ENCODE measurements around the gene DCPS. TPM values are rescaled to one million over a fixed set of nuclear protein-coding genes. Genes with fewer than 3 reads are reported as not detected.

The DCPS gene
- total and polyA plus RNA-seq, 4 donors, result 10.7 to 26.3 (median 20.4) TPM

DNA sequence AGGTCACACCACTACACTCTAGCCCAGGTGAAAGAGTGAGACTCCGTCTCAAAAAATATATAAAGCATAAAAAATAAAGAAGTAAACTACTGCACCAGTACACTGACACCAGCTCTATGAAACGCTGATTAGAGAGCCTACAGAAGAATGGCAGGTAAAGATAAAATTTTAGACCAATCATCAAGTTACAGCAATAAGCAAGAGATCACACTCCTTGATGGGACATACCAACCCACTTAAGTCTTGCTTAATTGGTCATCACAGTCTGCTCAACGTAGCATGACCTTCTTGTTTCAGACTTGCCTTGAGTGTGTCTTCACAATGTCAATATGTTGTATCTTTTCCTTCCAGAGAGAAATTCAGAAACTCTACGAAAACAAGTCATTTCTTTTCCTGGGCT is 47.6 kb upstream of the DCPS start:
- DNase-seq, result no peak
- H3K9me3 ChIP-seq (ENCODE audit: control insufficient read depth in 4 of 4, insufficient read depth in 3 of 4, low read length in 3 of 4), result no peaks in the 10 kb centered on the region
- peaks cover 5 to 17% (median 9%) of the 10 kb centered on the region in 4 donors for H3K36me3 ChIP-seq (ENCODE audit: control insufficient read depth in 4 of 4, insufficient read depth in 4 of 4, low read length in 4 of 4)
- H3K27ac ChIP-seq (ENCODE audit: low read depth in 1 of 2, low read length in 1 of 2), result no peak overlapping the region
- no peak overlapping the region for H3K4me3 ChIP-seq
- WGBS, 2 donors, result 94% methylated on average over 4 of the region's 4 CpGs
- no peak for ATAC-seq (ENCODE audit: insufficient read depth, low FRiP score)
- TF ChIP-seq, protein P1, sequence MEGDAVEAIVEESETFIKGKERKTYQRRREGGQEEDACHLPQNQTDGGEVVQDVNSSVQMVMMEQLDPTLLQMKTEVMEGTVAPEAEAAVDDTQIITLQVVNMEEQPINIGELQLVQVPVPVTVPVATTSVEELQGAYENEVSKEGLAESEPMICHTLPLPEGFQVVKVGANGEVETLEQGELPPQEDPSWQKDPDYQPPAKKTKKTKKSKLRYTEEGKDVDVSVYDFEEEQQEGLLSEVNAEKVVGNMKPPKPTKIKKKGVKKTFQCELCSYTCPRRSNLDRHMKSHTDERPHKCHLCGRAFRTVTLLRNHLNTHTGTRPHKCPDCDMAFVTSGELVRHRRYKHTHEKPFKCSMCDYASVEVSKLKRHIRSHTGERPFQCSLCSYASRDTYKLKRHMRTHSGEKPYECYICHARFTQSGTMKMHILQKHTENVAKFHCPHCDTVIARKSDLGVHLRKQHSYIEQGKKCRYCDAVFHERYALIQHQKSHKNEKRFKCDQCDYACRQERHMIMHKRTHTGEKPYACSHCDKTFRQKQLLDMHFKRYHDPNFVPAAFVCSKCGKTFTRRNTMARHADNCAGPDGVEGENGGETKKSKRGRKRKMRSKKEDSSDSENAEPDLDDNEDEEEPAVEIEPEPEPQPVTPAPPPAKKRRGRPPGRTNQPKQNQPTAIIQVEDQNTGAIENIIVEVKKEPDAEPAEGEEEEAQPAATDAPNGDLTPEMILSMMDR (IDR thresholded peaks at IDR 0.05; ENCODE audit: control extremely low read depth, extremely low read depth), result no peak
- H3K4me1 ChIP-seq (ENCODE audit: control insufficient read depth in 5 of 5, insufficient read depth in 5 of 5, low read length in 5 of 5), result no peaks in the 10 kb centered on the region
- H3K27me3 ChIP-seq (ENCODE audit: control insufficient read depth in 3 of 3, insufficient read depth in 3 of 3, low read length in 2 of 3), result no peaks in the 10 kb centered on the region
- H3K9ac ChIP-seq (ENCODE audit: insufficient read depth in 1 of 2, low read length in 2 of 2), result no peak overlapping the region

DNA sequence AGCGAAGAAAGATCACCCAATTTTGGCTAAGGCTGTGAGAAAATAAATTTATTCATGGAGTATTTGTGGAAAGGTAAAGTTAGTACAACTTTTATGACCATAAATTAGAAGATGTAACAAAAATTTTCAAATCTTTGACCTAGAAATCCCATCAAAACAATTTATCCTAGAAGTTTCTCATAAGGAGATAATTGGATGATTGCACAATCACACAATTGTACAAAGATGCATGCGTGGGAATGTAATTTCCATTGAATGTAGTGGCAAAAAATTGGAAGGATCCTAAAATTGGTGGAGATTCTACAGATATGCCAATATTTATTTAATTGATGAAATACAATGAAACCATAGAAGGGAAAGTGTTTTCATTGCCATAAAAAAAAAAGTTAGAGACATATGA is 46.7 kb upstream of the DCPS start:
- ATAC-seq (ENCODE audit: insufficient read depth, low FRiP score) (no peak), DNase-seq (no peak)
- H3K9me3 ChIP-seq (ENCODE audit: control insufficient read depth in 4 of 4, insufficient read depth in 3 of 4, low read length in 3 of 4), result no peaks in the 10 kb centered on the region
- TF ChIP-seq, protein P1 (IDR thresholded peaks at IDR 0.05; ENCODE audit: control extremely low read depth, extremely low read depth), result no peak
- 91 to 92% methylated on average over 2 of the region's 2 CpGs for WGBS, 2 donors
- H3K4me3 ChIP-seq, result no peak overlapping the region
- H3K9ac ChIP-seq (ENCODE audit: insufficient read depth in 1 of 2, low read length in 2 of 2), result no peak overlapping the region
- H3K27me3 ChIP-seq (ENCODE audit: control insufficient read depth in 3 of 3, insufficient read depth in 3 of 3, low read length in 2 of 3), result no peaks in the 10 kb centered on the region
- no peak overlapping the region for H3K27ac ChIP-seq (ENCODE audit: low read depth in 1 of 2, low read length in 1 of 2)
- H3K4me1 ChIP-seq (ENCODE audit: control insufficient read depth in 5 of 5, insufficient read depth in 5 of 5, low read length in 5 of 5), result no peaks in the 10 kb centered on the region
- H3K36me3 ChIP-seq (ENCODE audit: control insufficient read depth in 4 of 4, insufficient read depth in 4 of 4, low read length in 4 of 4), result peaks cover 9 to 18% (median 11%) of the 10 kb centered on the region in 4 donors

DNA sequence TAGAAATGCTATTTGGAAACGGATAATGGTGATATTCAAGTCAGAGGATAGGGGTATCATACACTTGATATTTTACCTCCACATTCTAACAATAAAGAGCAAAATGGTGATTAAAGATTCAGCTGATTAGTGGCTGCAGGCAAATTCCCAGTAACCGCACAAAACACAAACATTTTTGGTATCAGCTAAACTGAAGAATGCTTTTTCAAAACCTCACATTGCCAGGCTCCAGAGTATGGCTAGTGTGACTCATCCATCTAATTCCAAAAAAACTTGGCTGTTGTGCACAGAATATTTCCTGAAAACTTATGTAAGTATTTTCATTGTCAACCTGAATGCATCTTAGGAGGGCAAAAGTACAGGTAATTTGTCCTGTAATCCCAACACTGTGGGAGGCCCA is 46.1 kb upstream of the DCPS start:
- ATAC-seq (ENCODE audit: insufficient read depth, low FRiP score), result no peak
- Histone ChIP-seq H3K27ac (ENCODE audit: low read depth in 1 of 2, low read length in 1 of 2) (no peak overlapping the region), H3K4me3 (no peak overlapping the region), H3K9me3 (ENCODE audit: control insufficient read depth in 4 of 4, insufficient read depth in 3 of 4, low read length in 3 of 4) (no peaks in the 10 kb centered on the region), H3K9ac (ENCODE audit: insufficient read depth in 1 of 2, low read length in 2 of 2) (no peak overlapping the region), H3K4me1 (ENCODE audit: control insufficient read depth in 5 of 5, insufficient read depth in 5 of 5, low read length in 5 of 5) (no peaks in the 10 kb centered on the region), H3K27me3 (ENCODE audit: control insufficient read depth in 3 of 3, insufficient read depth in 3 of 3, low read length in 2 of 3) (no peaks in the 10 kb centered on the region), H3K36me3 (ENCODE audit: control insufficient read depth in 4 of 4, insufficient read depth in 4 of 4, low read length in 4 of 4) (peaks cover 12 to 18% (median 15%) of the 10 kb centered on the region in 4 donors)
- WGBS, 2 donors, result 92 to 96% methylated on average over 2 of the region's 2 CpGs
- no peak for DNase-seq
- TF ChIP-seq, protein P1 (IDR thresholded peaks at IDR 0.05; ENCODE audit: control extremely low read depth, extremely low read depth), result no peak

GRCh38 chr11:126262216-126262615 is 41.6 kb upstream of the DCPS start:
- no peak for DNase-seq
- no peak overlapping the region for H3K9ac ChIP-seq (ENCODE audit: insufficient read depth in 1 of 2, low read length in 2 of 2)
- H3K9me3 ChIP-seq (ENCODE audit: control insufficient read depth in 4 of 4, insufficient read depth in 3 of 4, low read length in 3 of 4), result no peaks in the 10 kb centered on the region
- no peaks in the 10 kb centered on the region for H3K27me3 ChIP-seq (ENCODE audit: control insufficient read depth in 3 of 3, insufficient read depth in 3 of 3, low read length in 2 of 3)
- no peak overlapping the region for H3K27ac ChIP-seq (ENCODE audit: low read depth in 1 of 2, low read length in 1 of 2)
- ATAC-seq (ENCODE audit: insufficient read depth, low FRiP score), result no peak
- H3K4me3 ChIP-seq, result no peak overlapping the region
- peaks cover 39 to 53% (median 43%) of the 10 kb centered on the region in 4 donors for H3K36me3 ChIP-seq (ENCODE audit: control insufficient read depth in 4 of 4, insufficient read depth in 4 of 4, low read length in 4 of 4)
- H3K4me1 ChIP-seq (ENCODE audit: control insufficient read depth in 5 of 5, insufficient read depth in 5 of 5, low read length in 5 of 5), result no peaks in the 10 kb centered on the region
- TF ChIP-seq, protein P1 (IDR thresholded peaks at IDR 0.05; ENCODE audit: control extremely low read depth, extremely low read depth), result no peak
- WGBS, 2 donors, result 94 to 98% methylated on average over 6 of the region's 6 CpGs

Measured in lung (tissue), 12 donors.